Body of pancreas (tissue), 4 donors: Measurements from ENCODE around the gene AQP5. TPM values are rescaled to one million over a fixed set of nuclear protein-coding genes. Genes with fewer than 3 reads are reported as not detected.

Source experiments
- ATAC-seq: fragments of 150-250 bp; one replicate; pipeline ENCODE4 v1.9.1; 2016
- DNase-seq, 4 donors: peaks; one replicate each; pipeline ENCODE4 v3.0.0-alpha.2; 2019
- H3K27ac ChIP-seq, 4 donors: fragments of 200-600 bp; sonication (generic); 1 replicate in 3 of 4; 2 replicates in 1 of 4; pipeline versions ENCODE4 v1.5.1 to v1.6.1; 2016 to 2019; ENCODE audit warnings: mild to moderate bottlenecking in 1 of 4, mixed read lengths in 1 of 4, moderate library complexity in 1 of 4
- H3K27me3 ChIP-seq, 2 donors: fragments of 200-600 bp; sonication (generic); one replicate each; pipeline ENCODE4 v1.6.0; 2016; ENCODE audit warnings: mild to moderate bottlenecking in 1 of 2
- H3K36me3 ChIP-seq, 2 donors: fragments of 200-600 bp; sonication (generic); replicated peaks in 1 of 2; 2 replicates each; pipeline ENCODE4 v1.5.1; 2016; ENCODE audit warnings: low read depth in 2 of 2; ENCODE audit not compliant: insufficient read depth in 1 of 2
- H3K4me1 ChIP-seq: fragments of 200-600 bp; sonication (generic); one replicate; pipeline ENCODE4 v1.6.0; 2016
- H3K4me3 ChIP-seq, 2 donors: fragments of 200-600 bp; sonication (generic); 1 replicate in 1 of 2; 2 replicates in 1 of 2; pipeline ENCODE4 v1.5.1; 2016 to 2019
- H3K9me3 ChIP-seq, 3 donors: fragments of 200-600 bp; sonication (generic); 1 replicate in 2 of 3; 2 replicates in 1 of 3; pipeline ENCODE4 v1.5.1; 2016
- CTCF ChIP-seq, 7 experiments: fragments of 450-650 bp in 4 of 7; fragments of 200-600 bp in 3 of 7; sonication (generic) in 3 of 7; IDR thresholded peaks; one replicate each; pipeline ENCODE4 v1.5.1; 2016 to 2019; ENCODE audit warnings: antibody characterized with exemption in 7 of 7
- POLR2A ChIP-seq, 3 donors: fragments of 450-650 bp; IDR thresholded peaks; one replicate each; pipeline ENCODE4 v1.6.1; 2016; ENCODE audit warnings: antibody characterized with exemption in 3 of 3, mild to moderate bottlenecking in 2 of 3
- WGBS, 2 donors: methylation state at CpG; one replicate each; pipeline ENCODE4 v1.1.5; 2017; 5-methylcytosine and 5-hydroxymethylcytosine counted together
- intact Hi-C: fragments of 100-400 bp; cut with DNase I; formaldehyde crosslinking; loops from one replicate; pipeline ENCODE4 v1.15.1; 2023
- total RNA-seq, 2 donors: library from RNA; depleted of rRNA; stranded (reverse); fragments of >200 nt; gene quantifications; one replicate each; pipeline ENCODE4 v1.1.0, GENCODE V29; 2016

Gene AQP5
- total RNA-seq, 2 donors from 2014 or later = 1.3 to 2.1 TPM

GRCh38 chr12:49942512-49942893 lies 19.2 kb upstream of the AQP5 start:
- ATAC-seq = no peak
- WGBS, 2 donors = 79 to 98% methylated on average over 3 of the region's 3 CpGs
- intact Hi-C loops = no loop called here
- H3K4me1 ChIP-seq = peaks cover 29% of the 10 kb centered on the region
- H3K27me3 ChIP-seq = no peaks in the 10 kb centered on the region
- no peak overlapping the region for H3K27ac ChIP-seq
- no peaks in the 10 kb centered on the region for H3K36me3 ChIP-seq
- H3K4me3 ChIP-seq = no peak overlapping the region
- H3K9me3 ChIP-seq = no peaks in the 10 kb centered on the region
- TF ChIP-seq CTCF (IDR thresholded peaks at IDR 0.05) (no peak), POLR2A (IDR thresholded peaks at IDR 0.05) (no peak)
- DNase-seq = no peak

GRCh38 chr12:49942921-49943624 lies 18.6 kb upstream of the AQP5 start:
- intact Hi-C loops = no loop called here
- TF ChIP-seq CTCF (IDR thresholded peaks at IDR 0.05) (no peak), POLR2A (IDR thresholded peaks at IDR 0.05) (no peak)
- Histone ChIP-seq H3K9me3 (no peaks in the 10 kb centered on the region), H3K4me3 (no peak overlapping the region), H3K27me3 (no peaks in the 10 kb centered on the region), H3K27ac (no peak overlapping the region), H3K36me3 (no peaks in the 10 kb centered on the region), H3K4me1 (peaks cover 26% of the 10 kb centered on the region)
- 80 to 81% methylated on average over 11 to 14 of the region's 14 CpGs for WGBS, 2 donors
- ATAC-seq (no peak), DNase-seq (no peak)

- no peak for ATAC-seq
- H3K27me3 ChIP-seq = no peaks in the 10 kb centered on the region
- no peaks in the 10 kb centered on the region for H3K9me3 ChIP-seq
- intact Hi-C loops = no loop called here
- TF ChIP-seq CTCF (IDR thresholded peaks at IDR 0.05) = no peak
- no peak for DNase-seq
- H3K4me1 ChIP-seq = peaks cover 23% of the 10 kb centered on the region
- no peak overlapping the region for H3K27ac ChIP-seq
- 67 to 86% methylated on average over 1 of the region's 1 CpG for WGBS, 2 donors
- H3K36me3 ChIP-seq = no peaks in the 10 kb centered on the region
- H3K4me3 ChIP-seq = no peak overlapping the region
Measured at GRCh38 chr12:49943625-49943960, 18.1 kb upstream of the AQP5 start.

- Histone ChIP-seq H3K4me1 (peaks cover 18% of the 10 kb centered on the region), H3K9me3 (no peaks in the 10 kb centered on the region), H3K27ac (no peak overlapping the region), H3K27me3 (no peaks in the 10 kb centered on the region), H3K4me3 (no peak overlapping the region), H3K36me3 (no peaks in the 10 kb centered on the region)
- 73 to 85% methylated on average over 5 of the region's 5 CpGs for WGBS, 2 donors
- ATAC-seq = no peak
- TF ChIP-seq POLR2A (IDR thresholded peaks at IDR 0.05) (no peak), CTCF (IDR thresholded peaks at IDR 0.05) (no peak)
- intact Hi-C loops = no loop called here
- DNase-seq = no peak
Measured at GRCh38 chr12:49944046-49944445, 17.6 kb upstream of the AQP5 start.

GRCh38 chr12:49944718-49945117 lies 17.0 kb upstream of the AQP5 start:
- Histone ChIP-seq H3K4me3 (no peak overlapping the region), H3K9me3 (no peaks in the 10 kb centered on the region), H3K4me1 (peaks cover 12% of the 10 kb centered on the region), H3K27me3 (no peaks in the 10 kb centered on the region), H3K36me3 (no peaks in the 10 kb centered on the region), H3K27ac (no peak overlapping the region)
- intact Hi-C loops = no loop called here
- TF ChIP-seq POLR2A (IDR thresholded peaks at IDR 0.05) (no peak), CTCF (IDR thresholded peaks at IDR 0.05) (no peak)
- ATAC-seq (no peak), DNase-seq (peak in 1 of 4 donors; percentile 6)
- WGBS, 2 donors = 81 to 84% methylated on average over 3 of the region's 3 CpGs
